ENCODE data around the gene ANK2.

GRCh38 chr4:113223001-113223400 lies 173.5 kb downstream of the ANK2 start:
- no peak for TF ChIP-seq CTCF (IDR thresholded peaks at IDR 0.05)
- TF ChIP-seq POLR2A (IDR thresholded peaks at IDR 0.05), result no peak

Measured in uterus (tissue), 2 donors.